Prostate gland (tissue), 2 donors: ENCODE results near the gene DPP10.
"Not testable (repeated sequence)": the region's sequence is repeated elsewhere in the genome, so short reads cannot be mapped to it uniquely, and the experiment has no call there.

Experiments used
- CTCF ChIP-seq, 4 experiments: fragments of 200-600 bp in 2 of 4; fragments of 450-650 bp in 2 of 4; sonication (generic) in 2 of 4; IDR thresholded peaks; 1 replicate in 3 of 4; 2 replicates in 1 of 4; pipeline ENCODE4 v1.5.1; 2016 to 2019; ENCODE audit warnings: antibody characterized with exemption in 4 of 4, mild to moderate bottlenecking in 2 of 4, moderate library complexity in 2 of 4
- POLR2A ChIP-seq: fragments of 450-650 bp; IDR thresholded peaks from one replicate; pipeline ENCODE4 v1.6.1; 2016; ENCODE audit warnings: antibody characterized with exemption, mild to moderate bottlenecking
- POLR2AphosphoS5 ChIP-seq: sonication (generic); formaldehyde crosslinking; IDR thresholded peaks from one replicate; pipeline ENCODE4 v1.6.1; 2017; ENCODE audit warnings: antibody characterized with exemption

GRCh38 chr2:114748175-114748574, 305.7 kb downstream of the DPP10 start:
- TF ChIP-seq CTCF (IDR thresholded peaks at IDR 0.05); POLR2A; POLR2AphosphoS5: not testable (repeated sequence)
